GM12873 (cell line): Measurements from ENCODE around the gene SEPTIN5.
A peak's percentile ranks its signal among the peaks of the same experiment; 100 is the strongest.

Experiments used
- TF ChIP-seq, protein P1 (sequence below): IDR thresholded peaks from 2 replicates; pipeline ENCODE4 v1.5.1; 2012; ENCODE audit warnings: low read depth, mild to moderate bottlenecking, moderate library complexity, low read length, control low read depth; ENCODE audit not compliant: insufficient read depth; ENCODE audit errors: missing control alignments

The SEPTIN5 gene

DNA sequence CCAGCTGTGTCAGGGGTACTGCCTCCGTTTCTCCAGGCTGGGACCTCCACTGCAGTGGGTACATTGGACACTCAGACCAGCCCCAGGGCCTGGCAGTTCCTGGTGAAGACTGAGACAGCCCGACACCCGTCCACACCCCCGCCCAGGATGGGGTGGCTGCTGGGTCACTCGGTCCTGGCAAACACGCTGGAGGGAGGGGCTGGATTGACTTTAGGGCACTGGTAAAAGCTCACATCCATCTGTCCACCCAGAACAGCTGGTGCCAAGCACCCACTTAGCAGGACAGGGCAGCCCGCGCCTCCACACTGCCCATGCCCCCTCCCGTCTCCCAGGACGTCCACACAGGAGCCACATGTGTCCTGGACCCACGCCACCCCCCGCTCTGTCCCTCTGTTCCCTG, 35.6 kb downstream of the SEPTIN5 start:
- TF ChIP-seq, protein P1, sequence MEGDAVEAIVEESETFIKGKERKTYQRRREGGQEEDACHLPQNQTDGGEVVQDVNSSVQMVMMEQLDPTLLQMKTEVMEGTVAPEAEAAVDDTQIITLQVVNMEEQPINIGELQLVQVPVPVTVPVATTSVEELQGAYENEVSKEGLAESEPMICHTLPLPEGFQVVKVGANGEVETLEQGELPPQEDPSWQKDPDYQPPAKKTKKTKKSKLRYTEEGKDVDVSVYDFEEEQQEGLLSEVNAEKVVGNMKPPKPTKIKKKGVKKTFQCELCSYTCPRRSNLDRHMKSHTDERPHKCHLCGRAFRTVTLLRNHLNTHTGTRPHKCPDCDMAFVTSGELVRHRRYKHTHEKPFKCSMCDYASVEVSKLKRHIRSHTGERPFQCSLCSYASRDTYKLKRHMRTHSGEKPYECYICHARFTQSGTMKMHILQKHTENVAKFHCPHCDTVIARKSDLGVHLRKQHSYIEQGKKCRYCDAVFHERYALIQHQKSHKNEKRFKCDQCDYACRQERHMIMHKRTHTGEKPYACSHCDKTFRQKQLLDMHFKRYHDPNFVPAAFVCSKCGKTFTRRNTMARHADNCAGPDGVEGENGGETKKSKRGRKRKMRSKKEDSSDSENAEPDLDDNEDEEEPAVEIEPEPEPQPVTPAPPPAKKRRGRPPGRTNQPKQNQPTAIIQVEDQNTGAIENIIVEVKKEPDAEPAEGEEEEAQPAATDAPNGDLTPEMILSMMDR: no peak

DNA sequence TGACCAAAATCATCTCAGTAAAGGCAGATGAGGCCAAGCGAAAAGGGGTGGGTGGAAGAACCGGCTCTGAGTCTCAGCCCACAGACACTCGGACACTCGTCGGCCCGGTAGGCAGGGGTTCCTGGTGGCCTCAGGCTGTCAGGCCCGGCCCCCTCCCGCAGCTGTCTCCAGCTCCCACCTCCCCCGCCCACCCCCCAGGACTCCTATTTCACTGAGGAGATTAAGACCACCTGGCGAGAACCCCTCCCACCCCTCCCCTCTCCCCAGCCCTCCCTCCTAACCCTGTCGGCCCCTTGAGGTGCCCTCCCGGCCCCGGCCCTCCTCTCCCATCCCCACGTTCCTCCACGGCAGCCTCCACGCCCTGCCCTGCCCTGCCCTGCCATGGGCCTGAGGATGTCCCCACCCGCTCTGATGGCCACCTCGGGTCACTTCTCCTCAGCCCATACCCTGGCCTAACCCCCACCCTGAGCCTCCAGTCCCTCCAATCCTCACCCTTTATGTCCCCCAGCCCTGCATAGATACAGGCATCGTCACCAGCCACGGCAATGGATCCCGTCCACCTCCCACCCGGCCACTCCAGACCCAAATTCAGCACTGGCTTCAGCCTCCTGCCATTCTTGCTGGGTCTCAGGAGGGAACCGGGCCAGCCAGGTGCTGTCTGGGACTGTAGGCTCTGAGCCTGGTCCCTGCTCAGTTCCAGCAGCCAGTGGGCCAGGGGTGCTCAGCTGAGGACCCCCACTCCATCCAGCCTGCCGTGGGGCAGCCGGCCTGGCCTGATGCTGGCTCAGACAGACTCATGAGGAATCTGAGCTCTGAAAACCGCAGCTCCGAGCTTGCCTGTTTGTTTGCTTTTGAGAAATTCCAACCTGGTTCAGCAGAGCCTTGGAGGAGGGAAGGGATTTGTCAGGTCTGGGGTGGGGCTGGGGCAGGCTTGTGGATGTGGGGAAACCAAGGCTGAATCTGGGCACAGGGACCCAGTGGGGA, 36.5 kb downstream of the SEPTIN5 start:
- TF ChIP-seq, protein P1: no peak

DNA sequence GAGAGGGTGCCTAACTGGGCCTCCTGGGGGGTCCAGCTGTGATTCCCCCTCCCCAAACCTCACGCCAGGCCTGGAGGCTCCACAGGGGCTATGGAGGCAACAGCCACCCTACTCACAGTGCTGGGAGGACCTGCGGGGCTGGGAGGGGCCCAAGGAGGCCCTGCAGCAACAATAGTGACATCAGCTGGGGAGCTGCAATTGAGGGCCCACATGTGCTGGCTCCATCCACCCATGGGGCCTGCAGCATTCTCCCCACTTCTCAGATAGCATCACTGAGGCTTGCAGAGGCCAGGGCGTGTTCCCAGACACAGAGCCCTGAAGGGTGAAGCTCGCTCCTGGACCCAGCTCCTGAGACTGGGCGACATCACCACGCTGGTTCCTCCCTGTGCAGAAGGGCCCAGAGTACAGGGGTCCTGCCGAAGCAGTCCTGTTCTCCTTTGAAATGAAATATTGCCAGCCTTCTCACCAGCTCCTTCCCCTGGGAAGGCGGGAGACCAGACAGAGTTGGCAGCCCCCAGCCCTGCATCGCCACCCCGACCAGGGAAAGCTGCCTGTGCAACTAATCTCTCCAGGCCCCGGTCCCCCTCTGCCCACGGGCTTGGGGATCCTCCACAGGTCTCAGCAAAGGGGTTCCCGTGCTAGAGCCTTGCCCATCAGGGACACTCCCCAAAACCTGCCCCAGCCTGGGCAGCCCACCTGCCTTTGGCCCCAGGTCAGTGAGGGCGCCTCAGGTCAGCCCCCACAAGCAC, 37.4 kb downstream of the SEPTIN5 start:
- TF ChIP-seq, protein P1: no peak

DNA sequence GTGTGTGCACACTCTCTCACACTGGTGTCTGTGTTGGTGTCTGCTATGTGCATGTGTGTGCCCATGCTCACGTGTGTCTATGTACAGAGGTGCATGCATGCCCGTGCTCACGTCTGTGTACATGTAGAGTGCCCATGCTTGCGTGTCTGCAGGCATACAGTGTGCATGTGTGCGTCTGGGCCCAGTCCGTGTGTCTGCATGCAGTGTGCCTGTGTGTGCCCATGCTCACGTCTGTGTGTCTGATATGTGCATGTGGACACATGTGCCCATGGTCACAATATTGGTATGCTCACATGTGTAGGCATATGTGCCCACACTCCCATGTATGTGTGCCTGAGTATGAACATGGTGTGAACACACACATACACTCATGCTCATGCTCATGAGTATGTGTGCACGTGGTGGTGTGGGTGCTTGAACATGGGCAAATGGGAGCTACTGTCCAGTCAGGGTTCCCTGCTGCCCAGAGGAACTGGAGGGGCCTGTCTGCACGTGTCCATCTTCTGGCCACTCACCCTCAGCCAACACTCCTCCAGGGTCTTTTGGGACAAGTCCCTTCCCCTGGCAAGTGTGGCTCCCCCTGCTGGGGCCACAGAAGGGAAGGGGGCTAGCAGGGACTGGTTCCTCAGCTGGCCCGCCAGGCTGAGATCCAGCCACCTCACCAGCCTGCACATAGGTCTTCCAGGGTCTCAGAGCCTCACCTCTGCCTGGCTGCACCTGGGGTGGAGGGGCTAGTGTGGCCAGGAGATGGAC, 39.0 kb downstream of the SEPTIN5 start:
- TF ChIP-seq, protein P1: peak; percentile 29

DNA sequence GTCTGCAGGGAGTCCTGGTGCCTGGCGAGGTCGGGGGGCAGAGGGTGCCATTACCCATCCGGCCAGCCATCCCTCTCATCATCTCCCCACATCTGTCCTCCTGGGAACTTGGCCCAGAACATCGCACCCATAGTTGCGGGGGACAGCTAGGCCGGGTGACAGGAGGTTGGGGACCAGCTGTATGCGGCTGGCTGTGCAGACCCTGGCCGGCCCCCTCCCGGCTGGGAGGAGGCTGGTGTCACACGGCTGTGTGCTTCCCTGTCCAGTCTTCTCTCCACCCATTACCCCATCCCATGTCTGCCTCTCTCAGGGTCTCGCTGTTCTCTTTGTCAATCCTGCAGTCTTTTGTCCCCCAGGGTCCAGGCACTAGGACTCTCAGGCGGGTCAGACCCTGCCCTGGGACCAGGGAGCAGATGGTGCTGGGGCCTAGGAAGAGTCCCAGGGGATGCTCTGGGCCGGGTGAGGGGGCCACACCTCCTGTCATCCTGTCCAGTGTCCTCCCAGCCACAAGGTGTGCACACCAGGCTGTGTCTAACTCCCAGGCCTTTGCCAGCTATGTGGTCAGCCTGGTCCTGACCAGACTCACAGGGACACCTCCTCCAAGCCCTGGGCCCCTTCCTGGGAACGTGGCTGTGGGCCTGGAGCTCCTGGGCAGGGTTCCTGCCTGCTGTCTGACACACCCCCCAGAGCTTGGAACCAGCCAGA, 39.8 kb downstream of the SEPTIN5 start:
- TF ChIP-seq, protein P1: no peak

DNA sequence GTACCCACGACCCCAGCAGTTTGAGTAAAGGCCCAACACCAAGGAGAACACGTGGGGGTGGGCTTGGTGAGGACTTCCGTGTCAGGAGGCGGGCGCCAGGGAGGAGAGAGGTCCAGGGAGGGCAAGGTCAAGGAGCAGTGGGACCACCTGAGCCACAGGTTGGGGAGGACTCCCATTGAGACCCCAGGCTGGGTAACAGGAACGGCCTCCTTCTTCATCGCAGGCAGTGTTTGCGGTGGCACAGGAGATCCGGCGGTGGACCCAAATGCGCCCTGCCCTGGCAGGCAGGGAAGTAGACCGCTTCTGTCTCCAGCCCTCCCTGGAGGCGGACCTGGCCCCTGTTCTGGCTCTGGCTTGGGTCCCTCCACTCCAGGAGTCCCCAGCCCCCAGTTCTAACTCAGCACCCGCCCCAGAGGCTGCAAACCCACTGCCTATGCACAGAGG, 40.4 kb downstream of the SEPTIN5 start:
- TF ChIP-seq, protein P1: no peak
